ENCODE data around the gene CHD5.

CHD5 gene

DNA sequence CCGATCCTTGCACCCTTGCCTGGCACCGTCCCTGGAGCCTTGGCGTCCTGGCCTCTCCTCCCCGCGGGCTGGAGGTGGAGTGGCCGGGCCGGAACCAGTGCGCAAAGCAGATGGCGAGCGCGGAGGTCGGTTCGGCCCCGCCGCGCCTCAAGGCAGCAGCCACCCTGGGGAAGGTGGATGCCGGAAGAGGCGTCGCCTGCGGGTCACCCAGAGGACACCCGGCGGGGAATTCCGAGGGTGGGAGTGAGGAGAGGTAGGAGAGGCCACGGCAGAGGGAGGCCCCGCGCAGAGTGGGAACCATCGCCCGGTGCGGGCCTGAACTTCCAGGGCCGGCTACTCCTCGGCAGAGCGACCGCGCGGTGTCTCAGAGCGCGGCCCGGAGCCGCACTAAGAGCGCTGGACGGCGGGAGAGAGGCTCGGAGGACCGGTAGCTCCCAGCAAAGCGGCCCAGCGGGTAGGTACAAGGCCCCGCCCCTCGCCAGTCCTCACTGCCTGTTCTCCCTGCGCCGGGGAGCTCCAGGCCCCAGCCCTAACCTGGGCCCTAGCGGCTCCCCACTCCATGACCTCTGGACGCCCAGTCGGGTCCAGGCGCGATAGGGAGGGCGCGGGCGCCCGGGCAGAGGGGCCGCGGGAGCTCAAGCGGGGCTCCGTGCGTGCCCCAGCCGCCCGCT, 25.9 kb upstream of the CHD5 start, which contains the start of gene RNF207:
TSS of gene RNF207 (plus strand) at position 271 of the 671 bp plus-strand sequence. CDS start 417 bp downstream, outside the sequence.
- peak; percentile 85 for DNase-seq (ENCODE audit: insufficient read length, low spot score)
- FAIRE-seq = peak; percentile 78

DNA sequence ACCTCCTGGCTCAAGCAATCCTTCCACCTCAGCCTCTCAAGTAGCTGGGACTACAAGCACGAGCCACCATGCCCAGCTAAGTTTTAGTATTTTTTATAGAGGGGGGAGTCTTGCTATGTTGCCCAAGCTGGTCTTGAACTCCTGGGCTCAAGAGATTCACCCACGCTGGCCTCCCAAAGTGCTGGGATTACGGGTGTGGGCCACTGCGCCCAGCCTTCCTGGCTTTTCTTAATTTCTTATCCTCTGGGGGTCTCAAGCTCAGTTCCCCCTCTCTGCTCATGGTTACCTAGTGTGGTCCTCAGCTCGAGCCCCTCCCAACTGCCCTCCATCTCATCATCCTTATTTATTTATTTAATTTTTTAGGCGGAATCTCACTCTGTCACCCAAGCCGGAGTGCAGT, 22.1 kb upstream of the CHD5 start:
- FAIRE-seq (no peak), DNase-seq (ENCODE audit: insufficient read length, low spot score) (no peak)

DNA sequence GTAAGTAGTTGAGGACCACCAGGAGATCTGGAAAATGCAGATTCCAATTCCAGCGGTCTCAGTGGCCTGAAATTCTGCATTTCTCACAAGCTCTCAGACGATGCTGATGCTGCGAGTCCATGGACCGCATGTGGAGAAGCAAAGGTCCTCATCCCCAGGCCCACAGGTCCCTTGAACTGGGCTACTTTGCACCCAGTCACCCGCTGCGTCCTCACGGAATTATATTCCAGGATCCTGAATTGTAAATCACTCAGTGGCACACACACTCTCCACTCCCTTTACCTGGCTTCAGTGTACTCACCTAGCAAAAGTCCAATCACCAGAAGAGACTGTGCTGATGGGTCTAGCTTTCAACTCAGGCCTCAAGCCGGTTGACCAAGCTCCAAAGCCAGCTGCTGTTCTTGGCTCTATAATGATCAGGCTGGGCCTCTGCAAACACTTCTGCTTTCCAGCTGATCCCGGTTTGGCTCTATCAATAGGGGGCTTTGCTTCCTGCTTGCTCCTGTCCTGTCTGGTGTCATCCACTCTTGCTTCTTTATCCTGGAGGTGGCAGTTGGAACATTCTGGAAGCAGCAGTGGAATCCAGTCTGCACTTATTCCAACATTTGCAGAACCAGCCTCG, 20.2 kb upstream of the CHD5 start:
- DNase-seq (ENCODE audit: insufficient read length, low spot score) (no peak), FAIRE-seq (no peak)

DNA sequence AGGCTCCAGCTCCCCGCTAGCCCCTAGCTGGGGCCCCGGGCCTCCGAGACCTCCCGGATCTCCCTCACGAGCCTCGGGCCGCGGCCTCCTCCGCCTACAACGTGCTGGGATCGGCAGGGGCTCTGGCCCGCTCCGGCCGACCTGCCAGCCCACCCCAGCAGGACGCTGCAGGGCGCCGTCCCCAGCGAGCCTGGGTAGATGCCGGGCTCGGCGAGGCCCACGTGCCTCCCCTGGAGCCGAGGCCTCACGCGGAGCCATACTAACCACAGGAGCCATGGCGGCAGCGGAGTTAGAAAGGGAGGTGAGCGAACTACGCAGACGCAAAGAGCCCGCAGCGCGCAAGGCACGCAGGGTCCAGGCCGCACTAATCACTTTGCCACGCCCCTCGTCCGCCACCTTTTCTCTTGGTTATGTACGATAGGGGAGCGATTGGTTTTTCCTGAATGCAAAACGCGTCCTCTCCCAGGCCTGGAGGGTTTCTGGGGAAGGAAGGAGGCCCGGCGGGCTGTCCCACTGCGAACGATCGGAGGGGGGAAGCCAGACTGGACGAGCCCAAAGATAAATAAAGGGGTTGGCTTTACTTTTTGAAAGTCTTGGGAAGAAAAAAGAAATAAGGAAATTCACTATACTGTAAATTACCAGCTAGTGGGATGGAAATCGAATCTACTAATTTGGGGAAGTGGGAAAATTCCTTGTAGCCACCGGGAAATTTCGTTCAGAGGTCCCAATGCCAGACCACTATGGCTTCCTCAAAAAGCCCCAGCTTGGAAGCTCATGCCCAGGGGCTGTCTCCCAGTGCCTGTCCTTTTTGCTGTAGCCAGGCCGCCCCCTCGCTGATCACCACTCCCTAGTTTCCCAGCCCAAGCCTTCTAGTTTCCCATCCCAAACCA, 19.4 kb upstream of the CHD5 start, which contains the start of gene RPL22:
TSS of gene RPL22 (minus strand) at position 298 of the 890 bp plus-strand sequence. CDS start at position 276, 22 bp downstream.
- peak; percentile 65 for FAIRE-seq
- peak; percentile 85 for DNase-seq (ENCODE audit: insufficient read length, low spot score)

DNA sequence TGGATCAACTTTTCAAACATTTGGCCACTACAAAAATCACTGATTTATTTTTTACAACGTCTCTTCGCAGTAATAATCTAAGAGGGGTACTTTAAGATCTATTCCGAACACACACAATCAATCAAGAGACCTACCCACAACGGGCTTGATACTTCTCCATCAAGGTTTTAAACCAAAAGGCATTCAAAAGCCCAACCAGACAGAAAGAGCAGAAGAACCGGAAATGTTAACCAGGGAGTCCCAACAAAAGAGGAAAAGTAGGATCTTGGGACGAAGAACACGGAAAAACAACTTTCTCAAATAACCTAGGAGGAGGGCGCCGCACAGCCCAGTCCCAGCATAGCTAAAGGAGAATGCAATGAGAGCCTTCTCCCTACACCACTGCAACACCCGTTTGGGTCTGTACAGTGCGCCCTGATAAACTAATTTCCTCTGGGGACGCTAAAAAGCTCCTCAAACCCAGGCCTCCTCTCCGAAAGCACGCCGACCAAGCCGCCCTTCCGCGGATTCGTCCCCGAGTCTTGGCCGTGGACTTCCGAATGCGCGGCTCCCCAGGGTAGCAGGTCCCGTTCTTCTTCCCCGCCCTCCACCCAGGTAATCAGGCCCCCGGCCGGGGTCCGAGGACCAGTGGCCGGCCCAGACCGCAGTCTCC, 18.7 kb upstream of the CHD5 start:
- no peak for DNase-seq (ENCODE audit: insufficient read length, low spot score)
- FAIRE-seq = no peak

DNA sequence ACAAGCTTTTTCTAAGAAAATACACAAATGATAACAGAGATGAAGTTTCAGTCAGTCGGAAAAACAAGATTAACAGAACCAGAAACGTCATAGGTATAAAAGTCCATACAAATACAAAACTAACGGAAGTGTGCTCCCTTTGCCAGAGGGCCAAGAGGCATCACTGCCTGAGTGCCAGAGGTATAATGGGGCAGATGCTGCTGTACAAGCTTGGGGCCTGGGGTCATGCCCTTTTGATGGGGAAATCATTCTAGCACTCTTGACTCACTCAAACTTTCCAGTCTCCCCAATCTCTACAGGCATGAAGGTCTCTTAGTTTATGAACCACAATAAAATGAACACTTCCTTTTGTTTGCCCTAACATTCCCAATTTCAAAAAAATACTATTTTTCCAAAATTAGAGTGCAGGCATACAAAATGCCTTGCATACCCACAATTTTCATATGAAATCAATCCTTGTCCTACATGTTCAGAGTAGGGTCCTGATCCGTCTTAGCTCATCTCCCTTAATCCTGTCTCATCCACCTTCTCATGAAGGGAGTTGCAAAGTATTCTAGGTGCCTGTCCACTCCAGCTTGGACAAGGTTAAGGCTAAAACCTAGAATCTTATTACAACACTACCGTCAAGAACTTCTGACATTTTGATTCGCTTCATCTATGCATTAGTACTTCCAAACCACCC, 17.8 kb upstream of the CHD5 start:
- no peak for DNase-seq (ENCODE audit: insufficient read length, low spot score)
- FAIRE-seq = no peak

DNA sequence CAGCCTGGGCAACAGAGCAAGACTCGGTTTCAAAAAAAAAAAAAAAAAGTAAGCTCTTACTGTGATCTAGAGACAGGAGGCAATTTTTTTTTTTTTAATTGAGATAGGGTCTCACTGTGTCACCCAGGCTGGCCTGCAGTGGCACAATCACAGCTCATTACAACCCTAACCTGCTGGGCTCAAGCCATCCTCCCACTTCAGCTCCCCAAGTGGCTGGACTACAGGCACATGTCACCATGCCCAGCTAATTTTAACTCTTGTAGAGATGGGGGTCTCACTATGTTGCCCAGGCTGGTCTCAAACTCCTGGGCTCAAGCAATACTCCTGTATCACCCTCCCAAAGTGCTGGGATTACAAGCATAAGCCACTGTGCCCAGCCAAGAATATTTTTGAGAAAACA, 11.8 kb upstream of the CHD5 start:
- DNase-seq (ENCODE audit: insufficient read length, low spot score) = no peak
- FAIRE-seq = no peak

DNA sequence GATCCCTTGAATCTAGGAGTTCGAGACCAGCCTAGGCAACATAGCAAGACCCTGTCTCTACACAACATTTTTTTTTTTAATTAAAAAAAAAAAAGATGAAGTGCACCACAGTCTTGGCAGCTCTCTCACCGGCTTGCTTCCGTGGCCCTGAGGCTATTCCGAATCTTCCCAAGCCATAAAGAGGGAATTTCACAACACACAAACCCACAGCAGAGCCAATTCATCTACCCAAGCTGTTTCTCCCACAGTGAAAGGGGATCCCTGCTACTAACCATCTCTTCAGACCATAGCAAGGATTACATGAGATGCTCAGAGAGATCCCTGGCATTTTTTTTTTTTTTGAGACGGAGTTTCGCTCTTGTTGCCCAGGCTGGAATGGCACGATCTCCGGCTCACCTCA, 8.3 kb upstream of the CHD5 start:
- FAIRE-seq = no peak
- DNase-seq (ENCODE audit: insufficient read length, low spot score) = no peak

DNA sequence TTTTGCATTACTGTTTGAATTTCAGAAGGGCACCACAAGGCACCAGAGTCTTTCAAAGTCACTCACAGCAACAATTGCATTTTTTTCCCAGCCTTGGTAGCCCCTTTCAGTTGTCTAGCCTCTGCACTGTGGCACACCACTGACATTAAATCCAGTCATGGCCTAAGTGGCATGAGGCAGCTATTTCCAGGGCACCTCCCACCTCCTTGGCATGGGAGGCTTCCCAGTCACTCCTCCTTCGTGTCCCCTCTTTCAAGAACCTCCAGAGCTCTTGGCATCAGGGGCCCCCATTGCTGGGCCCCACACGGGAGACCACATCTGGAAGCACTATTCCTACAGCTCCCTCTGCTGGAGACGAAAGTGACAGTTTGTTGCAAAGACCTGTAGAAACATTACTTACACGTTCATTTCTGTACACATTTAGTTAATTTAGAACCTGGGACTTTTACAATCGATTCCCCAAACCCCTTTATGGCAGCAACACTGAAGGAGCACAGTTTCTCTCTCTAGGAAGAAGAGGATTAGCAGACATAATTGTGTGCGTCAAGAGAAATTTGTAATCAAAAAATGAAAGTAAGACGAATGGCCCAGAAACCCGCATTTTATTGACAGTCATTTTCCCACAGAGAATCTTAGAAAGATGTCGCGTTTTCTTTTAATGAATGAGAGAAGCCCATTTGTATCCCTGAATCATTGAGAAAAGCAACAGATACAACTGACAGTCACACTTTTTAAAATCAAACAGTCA, 5.7 kb upstream of the CHD5 start:
- DNase-seq (ENCODE audit: insufficient read length, low spot score) = no peak

DNA sequence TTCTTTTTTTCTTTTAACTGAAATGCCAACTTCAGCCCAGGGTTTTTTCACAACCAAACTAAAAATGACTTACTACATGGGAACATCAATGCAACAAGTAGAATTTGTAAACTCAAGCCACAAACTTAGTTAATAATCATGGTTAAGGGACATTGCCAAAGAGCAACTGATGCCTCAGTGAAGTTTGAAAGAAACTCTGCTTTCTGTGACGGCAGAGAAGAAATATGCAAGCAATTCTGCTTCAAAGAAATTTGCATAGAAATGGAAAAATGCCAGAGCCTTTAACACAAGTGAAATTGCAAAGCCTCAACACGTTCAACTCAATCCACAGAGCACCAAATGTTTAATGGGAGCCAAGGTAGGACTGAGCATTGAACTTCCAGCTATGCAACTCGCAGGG, 5.0 kb upstream of the CHD5 start:
- FAIRE-seq (no peak), DNase-seq (ENCODE audit: insufficient read length, low spot score) (no peak)

More for the DNA sequence above, 5.7 kb upstream of the CHD5 start:
- FAIRE-seq = no peak

DNA sequence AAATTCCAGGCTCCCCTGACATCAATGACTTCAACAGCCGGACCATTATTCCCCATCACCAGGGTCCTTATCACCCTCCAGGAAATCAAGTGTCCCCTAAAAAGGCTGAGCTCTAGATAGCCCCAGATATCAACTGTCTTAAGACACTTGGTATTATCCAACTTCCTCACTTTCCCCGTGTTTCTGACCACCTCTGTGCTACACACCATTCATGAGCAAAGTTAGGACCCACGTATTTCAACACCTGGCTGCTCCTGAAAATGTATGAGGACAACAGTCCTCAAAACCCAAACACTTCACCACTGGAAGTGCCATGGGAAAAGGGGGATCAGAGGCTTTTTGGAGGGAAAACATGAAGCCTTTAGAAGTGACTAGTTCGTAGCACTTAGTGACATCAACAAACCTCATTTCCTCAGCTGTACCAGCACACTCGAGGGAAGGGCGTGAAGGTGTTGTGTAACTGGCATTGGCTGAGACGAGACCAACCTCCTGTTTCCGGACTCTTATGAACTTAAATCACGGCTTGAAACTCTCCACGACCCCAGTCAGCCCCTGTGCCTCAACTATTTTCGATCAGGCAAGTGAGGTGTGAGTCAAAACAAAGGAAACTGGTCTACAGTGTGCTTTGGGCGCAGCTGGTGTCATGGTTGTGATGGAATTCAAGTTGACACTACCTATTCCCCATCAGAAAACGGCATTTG, 4.1 kb upstream of the CHD5 start:
- no peak for FAIRE-seq
- DNase-seq (ENCODE audit: insufficient read length, low spot score) = no peak

DNA sequence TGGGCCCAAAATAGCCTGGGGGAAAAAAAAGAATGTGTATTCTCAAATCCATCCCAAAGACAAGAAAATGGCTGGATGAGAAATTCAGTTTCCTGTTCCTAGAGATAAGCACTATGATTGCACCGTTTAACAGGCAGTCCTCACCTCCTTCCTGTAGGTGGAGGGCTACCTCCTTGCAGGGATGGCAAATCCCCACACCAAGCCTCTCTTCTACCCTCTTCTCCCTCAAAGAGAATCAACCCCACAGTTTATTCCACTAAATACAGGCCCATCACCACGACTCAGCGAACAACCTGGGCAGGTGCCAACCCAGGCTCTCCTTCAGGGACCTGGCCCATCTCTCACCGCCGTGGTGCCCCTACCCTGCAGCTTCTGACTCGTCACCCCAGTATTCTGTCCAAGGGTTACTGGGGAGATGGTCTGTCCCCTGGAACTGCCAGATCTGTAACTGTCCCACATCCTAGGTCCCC, 3.4 kb upstream of the CHD5 start:
- DNase-seq (ENCODE audit: insufficient read length, low spot score) (no peak), FAIRE-seq (no peak)

DNA sequence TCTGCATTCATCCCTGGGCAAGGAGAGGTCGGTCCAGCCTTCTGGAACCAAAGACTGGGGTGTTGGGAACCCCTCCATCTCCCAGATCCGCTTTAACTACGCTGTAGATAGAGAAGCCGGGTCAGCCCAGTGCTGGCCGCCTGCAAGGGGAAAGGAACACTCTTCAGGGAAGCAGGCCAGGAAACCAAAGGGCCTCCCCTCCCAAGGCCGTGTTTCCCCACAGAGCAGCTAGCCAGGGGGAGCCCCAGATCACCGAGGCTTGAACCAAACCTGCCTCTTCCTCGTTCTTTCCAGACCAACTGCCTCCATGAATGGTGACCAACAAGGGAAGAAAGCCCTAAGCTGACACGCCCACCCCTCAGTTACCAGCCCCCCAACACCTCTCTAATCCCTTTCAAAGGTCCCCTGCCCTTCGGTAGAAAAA, 1.2 kb upstream of the CHD5 start:
- no peak for DNase-seq (ENCODE audit: insufficient read length, low spot score)
- FAIRE-seq = no peak

DNA sequence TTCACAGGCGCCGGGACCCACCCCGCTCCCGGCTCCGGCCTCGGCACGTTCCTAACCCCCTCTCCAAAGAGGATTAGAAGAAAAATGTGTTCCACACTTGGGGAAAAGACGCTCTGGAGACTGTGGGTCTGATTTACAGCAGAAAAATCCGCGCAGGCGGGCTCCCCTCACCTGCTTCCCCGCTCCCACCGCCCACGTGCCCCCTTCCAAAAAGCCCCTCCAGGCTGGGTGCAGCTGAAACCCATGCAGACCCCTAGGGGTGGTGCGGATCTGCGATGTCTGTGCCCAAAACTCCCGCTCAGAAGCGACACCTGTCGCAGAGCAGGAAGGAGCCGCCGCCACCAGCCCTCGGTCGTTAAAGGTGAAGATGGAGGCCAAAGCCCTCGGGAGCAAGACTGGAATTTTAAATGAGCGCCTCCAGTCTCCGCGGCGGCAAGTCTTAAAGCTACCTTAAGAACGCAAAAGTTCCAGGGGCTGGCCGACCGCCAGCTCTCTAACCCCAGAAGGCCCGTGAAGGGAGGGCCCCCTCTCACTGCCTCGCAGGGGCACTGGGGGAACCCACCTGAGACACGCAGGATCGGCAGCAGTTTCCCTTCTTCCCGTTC, 688 bp upstream of the CHD5 start:
- no peak for DNase-seq (ENCODE audit: insufficient read length, low spot score)
- no peak for FAIRE-seq

DNA sequence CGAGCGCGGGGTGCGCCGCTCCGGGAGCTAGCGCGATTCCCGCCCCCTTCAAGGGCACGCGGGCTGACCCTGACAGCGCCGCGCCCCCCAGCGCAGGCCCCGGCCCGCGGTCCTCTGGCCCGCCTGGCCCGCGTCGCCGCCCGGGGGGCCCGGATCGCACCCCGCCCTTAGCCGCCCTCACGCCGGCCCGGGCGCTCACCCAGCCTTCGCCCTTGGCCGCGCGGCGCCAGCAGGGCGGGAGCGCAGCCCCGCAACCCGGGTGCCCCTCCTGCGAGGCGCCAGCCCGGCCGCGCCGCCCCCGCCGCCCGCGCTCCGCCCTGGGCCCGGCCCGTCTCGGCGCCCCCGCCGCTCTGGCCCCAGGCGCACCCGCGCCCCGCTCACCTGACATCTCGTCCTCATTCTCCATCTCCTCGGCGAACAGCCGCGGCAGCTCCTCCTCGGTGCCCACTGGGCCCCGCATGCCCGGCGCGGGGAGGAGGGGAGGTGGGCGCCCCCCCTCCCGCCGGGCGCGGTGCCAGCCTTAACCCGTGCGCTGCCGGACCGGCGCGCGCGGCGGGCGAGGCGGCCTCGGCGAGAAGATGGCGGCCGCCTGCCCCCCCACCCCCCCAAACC, 451 bp downstream of the CHD5 start:
- DNase-seq (ENCODE audit: insufficient read length, low spot score) = no peak
- FAIRE-seq = no peak

DNA sequence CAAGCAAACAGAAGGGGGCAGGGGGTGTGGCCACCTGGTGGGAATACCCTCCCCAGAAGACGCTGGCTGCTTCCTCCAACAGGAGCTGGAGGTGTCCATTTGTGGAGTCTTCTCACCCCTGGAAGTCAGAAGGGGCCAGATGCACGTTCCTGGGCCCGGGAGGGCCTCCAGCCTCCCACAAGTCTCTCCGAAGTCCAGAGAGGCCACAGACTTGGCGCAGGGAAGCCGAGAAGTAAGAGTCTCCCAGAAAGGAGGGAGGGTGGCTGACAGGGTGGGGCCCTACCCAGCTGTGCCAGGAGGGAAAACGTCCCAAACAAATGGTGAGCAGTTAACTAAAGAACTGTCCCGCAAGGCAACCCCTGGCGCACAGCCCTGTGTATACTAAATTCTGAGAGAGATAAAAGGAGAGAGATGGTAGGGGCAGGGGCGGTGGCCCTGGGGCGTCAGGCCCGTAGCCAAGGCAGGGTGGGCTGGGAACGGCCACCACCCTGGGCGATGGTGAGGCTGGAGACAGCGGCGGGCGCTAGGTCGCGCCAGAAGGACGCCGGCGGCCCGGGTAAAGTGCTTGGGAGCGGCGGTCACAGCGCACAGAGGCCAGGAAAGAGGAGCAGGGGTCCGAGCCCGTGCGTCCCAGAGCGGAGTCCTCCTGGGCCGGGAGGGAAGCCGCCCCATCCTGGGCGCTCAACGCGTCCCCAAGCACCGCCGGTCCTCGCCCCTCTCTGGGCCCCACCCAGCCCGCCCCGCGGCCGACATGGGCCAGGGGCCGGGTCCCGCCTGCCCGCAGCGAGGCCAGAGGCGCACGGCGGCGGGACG, 1.2 kb downstream of the CHD5 start:
- DNase-seq (ENCODE audit: insufficient read length, low spot score) = no peak
- no peak for FAIRE-seq

DNA sequence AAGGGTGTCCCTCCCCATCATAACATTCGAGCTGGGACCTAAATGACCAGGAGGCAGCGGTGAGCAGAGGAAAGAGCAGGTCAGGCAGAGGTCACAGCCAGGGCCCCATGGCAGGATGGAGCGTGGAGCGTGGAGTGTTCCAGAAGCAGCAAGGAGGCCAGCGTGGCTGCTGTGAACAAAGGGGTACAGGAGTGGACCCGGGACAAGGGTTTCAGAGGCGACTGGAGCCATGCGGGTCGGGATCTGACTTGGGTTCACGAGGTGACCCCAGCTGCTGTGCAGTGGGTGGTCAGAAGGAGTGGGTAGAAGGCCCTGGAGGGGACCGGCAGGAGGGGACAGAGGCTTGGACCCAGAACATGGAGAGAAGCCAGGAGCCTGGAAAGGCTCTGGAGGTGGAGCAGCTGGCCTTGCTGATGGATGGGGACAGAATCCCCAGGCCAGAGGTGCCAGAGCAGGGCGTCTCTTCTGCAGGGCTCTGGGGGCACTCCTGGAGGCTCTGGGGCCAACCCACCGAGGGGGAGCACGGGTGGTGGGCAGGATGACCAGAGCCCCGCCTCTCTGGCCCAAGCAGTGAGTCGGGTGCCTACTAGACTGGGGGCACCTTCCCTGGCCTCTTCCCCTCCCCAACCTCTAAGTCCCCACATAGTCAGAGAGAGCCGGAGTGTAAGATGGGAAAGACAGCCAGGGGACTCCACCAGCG, 2.3 kb downstream of the CHD5 start:
- no peak for DNase-seq (ENCODE audit: insufficient read length, low spot score)
- FAIRE-seq = no peak

Measured in HTR-8/SVneo (cell line).